GM21515 (cell line): ENCODE results near the gene FBXW5.

ENCODE experiments used
- ATAC-seq: cut with Tn5 transposase; IDR thresholded peaks from one replicate; pipeline ENCODE4 v1.9.1; 2021; ENCODE audit not compliant: unreplicated experiment

FBXW5 gene

GRCh38 chr9:136962163-136962562 lies 17.6 kb upstream of the FBXW5 start:
- no peak for ATAC-seq

- ATAC-seq: no peak
Measured at GRCh38 chr9:136961279-136962065, 16.9 kb upstream of the FBXW5 start.

- ATAC-seq: no peak
Measured at GRCh38 chr9:136960938-136961275, 16.4 kb upstream of the FBXW5 start.

- ATAC-seq: no peak
Measured at GRCh38 chr9:136960212-136960937, 15.8 kb upstream of the FBXW5 start.

- no peak for ATAC-seq
Measured at GRCh38 chr9:136958898-136959850, 14.6 kb upstream of the FBXW5 start.

GRCh38 chr9:136958473-136958872 lies 13.9 kb upstream of the FBXW5 start:
- no peak for ATAC-seq

GRCh38 chr9:136957901-136958300 lies 13.4 kb upstream of the FBXW5 start:
- ATAC-seq: no peak

GRCh38 chr9:136957461-136957860 lies 12.9 kb upstream of the FBXW5 start:
- no peak for ATAC-seq

GRCh38 chr9:136956604-136957003 lies 12.1 kb upstream of the FBXW5 start:
- ATAC-seq: no peak

- no peak for ATAC-seq
Measured at GRCh38 chr9:136955943-136956335, 11.4 kb upstream of the FBXW5 start.

GRCh38 chr9:136955202-136955942 lies 10.8 kb upstream of the FBXW5 start:
- ATAC-seq: no peak

- ATAC-seq: no peak
Measured at GRCh38 chr9:136954270-136955083, 9.9 kb upstream of the FBXW5 start.

- ATAC-seq: no peak
Measured at GRCh38 chr9:136953771-136954269, 9.3 kb upstream of the FBXW5 start.

- no peak for ATAC-seq
Measured at GRCh38 chr9:136952876-136953770, 8.6 kb upstream of the FBXW5 start.

GRCh38 chr9:136952321-136952850 lies 7.8 kb upstream of the FBXW5 start:
- ATAC-seq: no peak

- ATAC-seq: no peak
Measured at GRCh38 chr9:136951541-136952320, 7.2 kb upstream of the FBXW5 start, which contains the start of gene LCN12. TSS of gene LCN12 (plus strand) at chr9:136952273. CDS start at chr9:136952328, 55 bp downstream.

GRCh38 chr9:136950656-136951276 lies 6.2 kb upstream of the FBXW5 start:
- no peak for ATAC-seq
